ENCODE data around the gene WASHC4. TPM values are rescaled to one million over a fixed set of nuclear protein-coding genes. Genes with fewer than 3 reads are reported as not detected.

WASHC4 gene
- total and polyA plus RNA-seq, 10 of the 15 experiments (the other 5 are each of a cell fraction or from before 2014, with no cell fraction given), result 16.0 to 50.6 (median 34.0) TPM

Other genes starting within 250 kb of the WASHC4 start
- gene SLC41A2, start 149.4 kb upstream of the WASHC4 start, total RNA-seq (2014; rRNA removed), result 16.8 and 22.5 TPM in 2 replicates
- gene SLC41A2, start 149.4 kb upstream of the WASHC4 start, total RNA-seq (2014; rRNA removed; fragmentation: Illumina TruSeq; extraction: Trizol), result 18.2 and 18.8 TPM in 2 replicates
- 18.5 and 19.0 TPM in 2 replicates for gene SLC41A2, start 149.4 kb upstream of the WASHC4 start, total RNA-seq (2021)
- 8.3 and 14.2 TPM in 2 replicates for gene SLC41A2, start 149.4 kb upstream of the WASHC4 start, polyA plus RNA-seq (2011; rRNA removed)
- 14.1 and 17.3 TPM in 2 replicates for gene SLC41A2, start 149.4 kb upstream of the WASHC4 start, polyA plus RNA-seq (2014; fragmentation: Illumina TruSeq; extraction: Trizol)
- 1 to 10 TPM; 3.5 to 9.2 TPM for gene SLC41A2, start 149.4 kb upstream of the WASHC4 start, polyA plus RNA-seq (2014; fragmentation: Nextera tagmentation; extraction: Ambion mirVana)
- 5.7 and 13.0 TPM in 2 replicates for gene SLC41A2, start 149.4 kb upstream of the WASHC4 start, polyA plus RNA-seq (2014; rRNA removed)
- 1 to 10 TPM; 9.3 to 9.5 TPM for gene SLC41A2, start 149.4 kb upstream of the WASHC4 start, polyA plus RNA-seq (2016; fragmentation: Nextera tagmentation; extraction: Ambion mirVana)
- gene NOPCHAP1, start 121.4 kb upstream of the WASHC4 start, total RNA-seq (2014; rRNA removed), result 28.9 and 29.8 TPM in 2 replicates
- 38.6 and 41.5 TPM in 2 replicates for gene NOPCHAP1, start 121.4 kb upstream of the WASHC4 start, total RNA-seq (2014; rRNA removed; fragmentation: Illumina TruSeq; extraction: Trizol)
- 39.6 and 40.2 TPM in 2 replicates for gene NOPCHAP1, start 121.4 kb upstream of the WASHC4 start, total RNA-seq (2021)
- 29.2 and 41.6 TPM in 2 replicates for gene NOPCHAP1, start 121.4 kb upstream of the WASHC4 start, polyA plus RNA-seq (2011; rRNA removed)
- gene NOPCHAP1, start 121.4 kb upstream of the WASHC4 start, polyA plus RNA-seq (2014; fragmentation: Illumina TruSeq; extraction: Trizol), result 22.6 and 28.0 TPM in 2 replicates
- gene NOPCHAP1, start 121.4 kb upstream of the WASHC4 start, polyA plus RNA-seq (2014; fragmentation: Nextera tagmentation; extraction: Ambion mirVana), result 100 to 1,000 TPM; 108 to 115 TPM
- 26.3 and 28.9 TPM in 2 replicates for gene NOPCHAP1, start 121.4 kb upstream of the WASHC4 start, polyA plus RNA-seq (2014; rRNA removed)
- gene NOPCHAP1, start 121.4 kb upstream of the WASHC4 start, polyA plus RNA-seq (2016; fragmentation: Nextera tagmentation; extraction: Ambion mirVana), result 10 to 100 TPM; 69.2 to 73.1 TPM
- gene ALDH1L2, start 23.3 kb upstream of the WASHC4 start, total RNA-seq (2014; rRNA removed), result 6.6 and 6.7 TPM in 2 replicates
- 6.5 and 6.9 TPM in 2 replicates for gene ALDH1L2, start 23.3 kb upstream of the WASHC4 start, total RNA-seq (2014; rRNA removed; fragmentation: Illumina TruSeq; extraction: Trizol)
- 12.0 and 13.2 TPM in 2 replicates for gene ALDH1L2, start 23.3 kb upstream of the WASHC4 start, total RNA-seq (2021)
- gene ALDH1L2, start 23.3 kb upstream of the WASHC4 start, polyA plus RNA-seq (2011; rRNA removed), result 0.15 and 0.45 TPM in 2 replicates
- 13.7 and 18.9 TPM in 2 replicates for gene ALDH1L2, start 23.3 kb upstream of the WASHC4 start, polyA plus RNA-seq (2014; fragmentation: Illumina TruSeq; extraction: Trizol)
- 1 to 10 TPM; 1.8 to 2.1 TPM for gene ALDH1L2, start 23.3 kb upstream of the WASHC4 start, polyA plus RNA-seq (2014; fragmentation: Nextera tagmentation; extraction: Ambion mirVana)
- gene ALDH1L2, start 23.3 kb upstream of the WASHC4 start, polyA plus RNA-seq (2014; rRNA removed), result 7.8 and 10.7 TPM in 2 replicates
- 10 to 100 TPM; 10.4 to 10.6 TPM for gene ALDH1L2, start 23.3 kb upstream of the WASHC4 start, polyA plus RNA-seq (2016; fragmentation: Nextera tagmentation; extraction: Ambion mirVana)
- 11.0 and 11.1 TPM in 2 replicates for gene APPL2, start 128.4 kb downstream of the WASHC4 start, total RNA-seq (2014; rRNA removed)
- gene APPL2, start 128.4 kb downstream of the WASHC4 start, total RNA-seq (2014; rRNA removed; fragmentation: Illumina TruSeq; extraction: Trizol), result 11.1 and 11.8 TPM in 2 replicates
- gene APPL2, start 128.4 kb downstream of the WASHC4 start, total RNA-seq (2021), result 6.3 and 8.2 TPM in 2 replicates
- gene APPL2, start 128.4 kb downstream of the WASHC4 start, polyA plus RNA-seq (2011; rRNA removed), result 14.2 and 20.9 TPM in 2 replicates
- gene APPL2, start 128.4 kb downstream of the WASHC4 start, polyA plus RNA-seq (2014; fragmentation: Illumina TruSeq; extraction: Trizol), result 11.6 and 24.1 TPM in 2 replicates
- 1 to 10 TPM; 1.9 to 3.0 TPM for gene APPL2, start 128.4 kb downstream of the WASHC4 start, polyA plus RNA-seq (2014; fragmentation: Nextera tagmentation; extraction: Ambion mirVana)
- 6.8 and 8.7 TPM in 2 replicates for gene APPL2, start 128.4 kb downstream of the WASHC4 start, polyA plus RNA-seq (2014; rRNA removed)
- 1 to 10 TPM; 4.1 to 6.1 TPM for gene APPL2, start 128.4 kb downstream of the WASHC4 start, polyA plus RNA-seq (2016; fragmentation: Nextera tagmentation; extraction: Ambion mirVana)
- gene C12orf75, start 223.0 kb downstream of the WASHC4 start, total RNA-seq (2014; rRNA removed), result 154 and 174 TPM in 2 replicates
- gene C12orf75, start 223.0 kb downstream of the WASHC4 start, total RNA-seq (2014; rRNA removed; fragmentation: Illumina TruSeq; extraction: Trizol), result 160 and 164 TPM in 2 replicates
- gene C12orf75, start 223.0 kb downstream of the WASHC4 start, total RNA-seq (2021), result 171 and 172 TPM in 2 replicates
- 150 and 222 TPM in 2 replicates for gene C12orf75, start 223.0 kb downstream of the WASHC4 start, polyA plus RNA-seq (2011; rRNA removed)
- 184 and 205 TPM in 2 replicates for gene C12orf75, start 223.0 kb downstream of the WASHC4 start, polyA plus RNA-seq (2014; fragmentation: Illumina TruSeq; extraction: Trizol)
- 10 to 100 TPM; 40.7 to 84.7 TPM for gene C12orf75, start 223.0 kb downstream of the WASHC4 start, polyA plus RNA-seq (2014; fragmentation: Nextera tagmentation; extraction: Ambion mirVana)
- 107 and 124 TPM in 2 replicates for gene C12orf75, start 223.0 kb downstream of the WASHC4 start, polyA plus RNA-seq (2014; rRNA removed)
- 100 to 1,000 TPM; 399 to 411 TPM for gene C12orf75, start 223.0 kb downstream of the WASHC4 start, polyA plus RNA-seq (2016; fragmentation: Nextera tagmentation; extraction: Ambion mirVana)